Adrenal gland (tissue), 12 donors: ENCODE measurements around the gene HIVEP3. TPM values are rescaled to one million over a fixed set of nuclear protein-coding genes. Genes with fewer than 3 reads are reported as not detected.

ENCODE experiments used
- DNase-seq, 7 donors: peaks; one replicate each; pipeline ENCODE4 v3.0.0-alpha.2; 2019 to 2020
- H3K27ac ChIP-seq, 5 donors: fragments of 200-600 bp; sonication (generic) in 4 of 5; 1 replicate in 3 of 5; 2 replicates in 2 of 5; pipeline versions ENCODE4 v1.5.1 to v1.8.0; 2016 to 2020; ENCODE audit warnings: mild to moderate bottlenecking in 1 of 5
- H3K27me3 ChIP-seq: fragments of 200-600 bp; 2 replicates; pipeline ENCODE4 v1.8.0; 2021
- H3K36me3 ChIP-seq, 2 donors: fragments of 200-600 bp; replicated peaks in 1 of 2; 1 replicate in 1 of 2; 2 replicates in 1 of 2; pipeline versions ENCODE4 v1.5.1 to v1.8.0; 2018 to 2022
- H3K4me1 ChIP-seq, 2 donors: fragments of 200-600 bp; replicated peaks in 1 of 2; 1 replicate in 1 of 2; 2 replicates in 1 of 2; pipeline versions ENCODE4 v1.5.1 to v1.8.0; 2018 to 2021
- H3K4me3 ChIP-seq, 4 donors: fragments of 200-600 bp; sonication (generic) in 3 of 4; one replicate each; pipeline ENCODE4 v1.5.1; 2016 to 2018
- H3K9me3 ChIP-seq, 3 donors: fragments of 200-600 bp; sonication (generic) in 1 of 3; replicated peaks in 1 of 3; 1 replicate in 2 of 3; 2 replicates in 1 of 3; pipeline versions ENCODE4 v1.5.1 to v1.8.0; 2016 to 2021
- POLR2A ChIP-seq, 2 donors: fragments of 450-650 bp; IDR thresholded peaks; one replicate each; pipeline ENCODE4 v1.6.1; 2017; ENCODE audit warnings: antibody characterized with exemption in 2 of 2, mild to moderate bottlenecking in 2 of 2, moderate library complexity in 1 of 2
- WGBS, 4 donors: extraction: QIAGEN DNeasy Blood & Tissue Kit in 2 of 4; methylation state at CpG; one replicate each; pipeline versions ENCODE4 v1.1.5 to v1.1.7; 2013 to 2017; 5-methylcytosine and 5-hydroxymethylcytosine counted together
- intact Hi-C, 2 donors: fragments of 100-400 bp; cut with DNase I; formaldehyde crosslinking; loops; one replicate each; pipeline versions ENCODE4 v1.14.1 to v1.15.0; 2022 to 2023
- polyA plus RNA-seq, 3 donors: library from polyadenylated mRNA; stranded (reverse); fragments of 200-250 nt in 2 of 3; fragments of 350-450 nt in 1 of 3; fragmentation: Illumina TruSeq in 1 of 3; extraction: RNeasy Lipid Tissue Mini Kit (QIAGEN cat#74804) in 1 of 3; gene quantifications; one replicate each; pipeline ENCODE4 v1.2.3, GENCODE V29; 2013 to 2014
- total RNA-seq, 9 donors: library from RNA; depleted of rRNA in 4 of 9; stranded (reverse); fragments of >200 nt in 4 of 9; fragments of 120-200 nt in 1 of 9; fragmentation: NEBNext Ultra II Directional in 1 of 9; extraction: Animal tissue kit (Norgen Biotek cat#: 25700) in 1 of 9; gene quantifications; one replicate each; pipeline versions ENCODE4 v1.1.0 to v1.2.4, GENCODE V29; 2013 to 2023
- TF ChIP-seq, protein P1 (sequence below), 6 experiments: fragments of 450-650 bp in 4 of 6; fragments of 200-600 bp in 2 of 6; sonication (generic) in 1 of 6; IDR thresholded peaks; 1 replicate in 5 of 6; 2 replicates in 1 of 6; pipeline versions ENCODE4 v1.5.1 to v1.8.0; 2016 to 2021; ENCODE audit warnings: antibody characterized with exemption in 6 of 6, mild to moderate bottlenecking in 2 of 6, moderate library complexity in 1 of 6
- donor health status: healthy with polysubstance abuse.
- donor health status: Bipolar disorder and iron deficiency.
- donor health status: DM: yes; HTN: yes; CAD: no.
- donor health status: DM: no; HTN: no; CAD: no.
- donor health status: DM: no; HTN: no; CAD: no.
- donor health status: DM: yes; HTN: yes; CAD: no.

Gene HIVEP3
- total and polyA plus RNA-seq, 12 donors: 3.2 to 7.7 (median 7.0) TPM

- Histone ChIP-seq H3K4me3 (no peak overlapping the region), H3K27ac (no peak overlapping the region), H3K4me1 (peaks cover 0 to 5% of the 10 kb centered on the region in 2 donors), H3K9me3 (no peaks in the 10 kb centered on the region), H3K36me3 (no peaks in the 10 kb centered on the region), H3K27me3 (no peaks in the 10 kb centered on the region)
- WGBS, 4 donors: 83 to 91% (median 87%) methylated on average over 10 of the region's 10 CpGs
- no peak for TF ChIP-seq POLR2A (IDR thresholded peaks at IDR 0.05)
- TF ChIP-seq, protein P1, sequence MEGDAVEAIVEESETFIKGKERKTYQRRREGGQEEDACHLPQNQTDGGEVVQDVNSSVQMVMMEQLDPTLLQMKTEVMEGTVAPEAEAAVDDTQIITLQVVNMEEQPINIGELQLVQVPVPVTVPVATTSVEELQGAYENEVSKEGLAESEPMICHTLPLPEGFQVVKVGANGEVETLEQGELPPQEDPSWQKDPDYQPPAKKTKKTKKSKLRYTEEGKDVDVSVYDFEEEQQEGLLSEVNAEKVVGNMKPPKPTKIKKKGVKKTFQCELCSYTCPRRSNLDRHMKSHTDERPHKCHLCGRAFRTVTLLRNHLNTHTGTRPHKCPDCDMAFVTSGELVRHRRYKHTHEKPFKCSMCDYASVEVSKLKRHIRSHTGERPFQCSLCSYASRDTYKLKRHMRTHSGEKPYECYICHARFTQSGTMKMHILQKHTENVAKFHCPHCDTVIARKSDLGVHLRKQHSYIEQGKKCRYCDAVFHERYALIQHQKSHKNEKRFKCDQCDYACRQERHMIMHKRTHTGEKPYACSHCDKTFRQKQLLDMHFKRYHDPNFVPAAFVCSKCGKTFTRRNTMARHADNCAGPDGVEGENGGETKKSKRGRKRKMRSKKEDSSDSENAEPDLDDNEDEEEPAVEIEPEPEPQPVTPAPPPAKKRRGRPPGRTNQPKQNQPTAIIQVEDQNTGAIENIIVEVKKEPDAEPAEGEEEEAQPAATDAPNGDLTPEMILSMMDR (IDR thresholded peaks at IDR 0.05): no peak
- intact Hi-C loops: no loop called here
- DNase-seq: peak in 1 of 7 donors; percentile 7
Measured at GRCh38 chr1:41623736-41624135, 295.0 kb downstream of the HIVEP3 start.

DNA sequence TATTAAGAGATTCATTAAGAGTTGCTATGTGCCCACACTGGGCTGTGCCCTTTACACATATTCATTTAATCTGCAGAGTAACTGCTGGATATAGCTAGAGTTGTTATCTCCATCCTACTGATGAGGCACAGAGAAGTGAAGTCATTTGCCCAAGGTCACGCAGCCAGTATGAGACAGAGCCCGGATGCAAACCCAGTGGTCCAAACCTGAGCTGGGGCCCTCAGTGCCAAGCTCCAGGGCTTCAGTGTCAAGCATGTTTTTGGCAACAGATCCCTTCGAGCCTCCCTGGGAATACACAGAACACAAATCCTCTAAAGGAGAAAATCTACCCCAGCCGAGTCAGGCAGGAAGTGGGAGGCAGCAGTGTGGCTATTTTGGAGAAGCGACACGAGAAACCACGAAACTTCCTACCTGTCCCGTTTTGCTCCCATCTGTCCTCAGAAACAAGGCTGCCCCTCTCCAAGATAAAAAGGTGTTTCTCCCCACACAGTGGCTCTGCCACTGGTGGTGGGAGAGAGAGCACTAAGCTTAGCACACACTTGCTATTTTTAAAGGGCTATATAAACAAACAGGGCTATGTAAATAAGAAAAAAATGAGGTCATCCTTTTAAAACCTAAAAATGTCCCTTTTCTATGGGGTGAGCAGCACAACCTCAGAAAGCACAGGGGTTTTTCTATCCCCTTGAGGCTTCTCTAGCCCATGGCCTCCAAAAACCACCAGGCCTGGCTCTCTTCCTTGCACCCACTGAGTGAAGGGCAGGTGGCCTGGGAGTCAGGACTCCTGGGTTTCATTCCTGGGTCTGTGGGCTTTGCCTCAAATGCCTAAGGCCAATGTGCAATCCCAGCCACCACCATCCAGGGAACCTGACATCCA is 295.6 kb downstream of the HIVEP3 start:
- Histone ChIP-seq H3K36me3 (no peaks in the 10 kb centered on the region), H3K4me3 (no peak overlapping the region), H3K9me3 (no peaks in the 10 kb centered on the region), H3K4me1 (peaks cover 5 to 11% of the 10 kb centered on the region in 2 donors), H3K27ac (peak overlapping the region in 1 of 5 donors; percentile 35), H3K27me3 (no peaks in the 10 kb centered on the region)
- DNase-seq: peak in 1 of 7 donors; percentile 7
- intact Hi-C loops: no loop called here
- WGBS, 4 donors: 51 to 67% (median 59%) methylated on average over 7 to 8 of the region's 8 CpGs
- TF ChIP-seq, protein P1 (IDR thresholded peaks at IDR 0.05): no peak
- no peak for TF ChIP-seq POLR2A (IDR thresholded peaks at IDR 0.05)

DNA sequence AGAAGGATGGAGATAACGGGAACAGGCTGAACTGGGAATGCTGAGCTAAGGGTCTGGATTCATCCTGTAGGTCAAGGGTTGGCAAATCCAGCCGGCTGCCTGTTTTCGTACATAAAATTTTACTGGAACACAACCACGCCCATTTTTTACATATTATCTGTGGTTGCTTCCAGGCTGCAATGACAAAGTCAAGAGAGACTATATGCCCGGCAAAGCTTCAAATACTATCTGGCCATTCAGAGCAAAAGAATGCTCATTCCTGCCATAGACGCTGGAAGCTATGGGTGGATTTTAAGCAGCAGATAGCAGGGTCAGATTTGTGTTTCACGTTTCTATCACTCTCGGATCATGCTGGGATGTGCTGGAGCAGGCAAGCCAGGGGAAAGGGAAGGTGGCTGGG is 296.3 kb downstream of the HIVEP3 start:
- Histone ChIP-seq H3K27ac (peak overlapping the region in 1 of 5 donors; percentile 35), H3K27me3 (no peaks in the 10 kb centered on the region), H3K4me1 (peaks cover 5 to 16% of the 10 kb centered on the region in 2 donors), H3K36me3 (no peaks in the 10 kb centered on the region), H3K4me3 (no peak overlapping the region), H3K9me3 (no peaks in the 10 kb centered on the region)
- 60 to 71% (median 63%) methylated on average over 8 of the region's 8 CpGs for WGBS, 4 donors
- TF ChIP-seq, protein P1 (IDR thresholded peaks at IDR 0.05): no peak
- no peak for TF ChIP-seq POLR2A (IDR thresholded peaks at IDR 0.05)
- intact Hi-C loops: no loop called here
- DNase-seq: peak in 3 of 7 donors; percentile 10 to 29 (median 27)

- intact Hi-C loops: no loop called here
- 73 to 88% (median 82%) methylated on average over 1 of the region's 1 CpG for WGBS, 4 donors
- H3K4me3 ChIP-seq: no peak overlapping the region
- H3K9me3 ChIP-seq: no peaks in the 10 kb centered on the region
- no peaks in the 10 kb centered on the region for H3K36me3 ChIP-seq
- no peaks in the 10 kb centered on the region for H3K27me3 ChIP-seq
- DNase-seq: peak in 1 of 7 donors; percentile 6
- no peak for TF ChIP-seq POLR2A (IDR thresholded peaks at IDR 0.05)
- TF ChIP-seq, protein P1 (IDR thresholded peaks at IDR 0.05): no peak
- H3K27ac ChIP-seq: no peak overlapping the region
- H3K4me1 ChIP-seq: peaks cover 5 to 16% of the 10 kb centered on the region in 2 donors
Measured at GRCh38 chr1:41621791-41622190, 296.9 kb downstream of the HIVEP3 start.
